Neural progenitor cell (in vitro differentiated cells): Measurements from ENCODE around the gene SBF2.

Experiments
- EZH2 ChIP-seq: fragments of 200-600 bp; sonication (generic); IDR thresholded peaks from 2 replicates; pipeline ENCODE4 v1.6.1; 2017; ENCODE audit warnings: antibody characterized with exemption, mild to moderate bottlenecking, moderate library complexity
- TF ChIP-seq, protein P1 (sequence below): fragments of 200-600 bp; sonication (generic); IDR thresholded peaks from 2 replicates; pipeline ENCODE4 v1.5.1; 2017; ENCODE audit warnings: antibody characterized with exemption, mild to moderate bottlenecking

DNA sequence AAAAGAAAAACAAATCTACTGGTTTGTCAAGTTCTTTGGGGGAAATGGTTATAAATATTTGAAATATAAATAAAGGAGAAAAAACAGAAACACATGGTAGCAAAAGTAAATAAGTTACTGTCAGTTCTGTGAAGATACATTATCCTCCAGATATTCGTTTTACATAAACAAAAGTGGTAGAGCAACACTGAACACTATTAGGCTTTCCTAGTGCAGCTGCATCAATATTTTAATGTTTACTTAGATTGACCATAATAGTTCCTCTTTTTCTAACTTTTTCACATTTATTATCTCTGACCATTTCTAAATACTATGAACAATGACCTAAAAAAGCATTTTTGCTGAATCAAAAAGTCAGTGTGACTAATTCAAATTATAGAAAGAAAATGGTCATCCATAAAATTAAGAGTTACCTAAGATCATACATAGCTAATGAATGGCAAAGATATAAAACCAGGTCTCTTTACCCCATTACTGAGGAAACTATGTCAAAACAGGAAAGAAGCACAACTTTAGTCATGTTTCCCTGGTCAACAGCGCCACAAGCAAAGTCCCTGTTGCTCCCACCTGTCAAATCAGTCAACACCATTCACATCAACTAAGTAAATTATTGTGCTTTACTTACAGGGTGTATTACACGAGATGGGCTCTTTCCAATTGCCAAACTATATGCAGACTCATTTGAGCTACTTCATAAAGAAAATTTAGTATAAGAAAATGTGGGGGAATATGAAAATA, 38.5 kb downstream of the SBF2 start:
- TF ChIP-seq, protein P1, sequence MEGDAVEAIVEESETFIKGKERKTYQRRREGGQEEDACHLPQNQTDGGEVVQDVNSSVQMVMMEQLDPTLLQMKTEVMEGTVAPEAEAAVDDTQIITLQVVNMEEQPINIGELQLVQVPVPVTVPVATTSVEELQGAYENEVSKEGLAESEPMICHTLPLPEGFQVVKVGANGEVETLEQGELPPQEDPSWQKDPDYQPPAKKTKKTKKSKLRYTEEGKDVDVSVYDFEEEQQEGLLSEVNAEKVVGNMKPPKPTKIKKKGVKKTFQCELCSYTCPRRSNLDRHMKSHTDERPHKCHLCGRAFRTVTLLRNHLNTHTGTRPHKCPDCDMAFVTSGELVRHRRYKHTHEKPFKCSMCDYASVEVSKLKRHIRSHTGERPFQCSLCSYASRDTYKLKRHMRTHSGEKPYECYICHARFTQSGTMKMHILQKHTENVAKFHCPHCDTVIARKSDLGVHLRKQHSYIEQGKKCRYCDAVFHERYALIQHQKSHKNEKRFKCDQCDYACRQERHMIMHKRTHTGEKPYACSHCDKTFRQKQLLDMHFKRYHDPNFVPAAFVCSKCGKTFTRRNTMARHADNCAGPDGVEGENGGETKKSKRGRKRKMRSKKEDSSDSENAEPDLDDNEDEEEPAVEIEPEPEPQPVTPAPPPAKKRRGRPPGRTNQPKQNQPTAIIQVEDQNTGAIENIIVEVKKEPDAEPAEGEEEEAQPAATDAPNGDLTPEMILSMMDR = no peak
- TF ChIP-seq EZH2 = no peak
